Stomach smooth muscle (tissue), 2 donors: Measurements from ENCODE around the gene DPYSL5.
A peak's percentile ranks its signal among the peaks of the same experiment; 100 is the strongest.

ENCODE experiments used
- H3K27ac ChIP-seq: one replicate; pipeline ENCODE4 v1.7.0; 2013; ENCODE audit warnings: mild to moderate bottlenecking, low read length, inconsistent platforms
- H3K27me3 ChIP-seq, 2 donors: one replicate each; pipeline ENCODE4 v1.7.0; 2013; ENCODE audit warnings: low read length in 2 of 2; ENCODE audit not compliant: insufficient read depth in 2 of 2, control insufficient read depth in 1 of 2
- H3K36me3 ChIP-seq, 2 donors: one replicate each; pipeline ENCODE4 v1.7.0; 2013; ENCODE audit warnings: low read length in 2 of 2; ENCODE audit not compliant: control insufficient read depth in 2 of 2, insufficient read depth in 2 of 2
- H3K4me1 ChIP-seq: one replicate; pipeline ENCODE4 v1.7.0; 2013; ENCODE audit warnings: low read length; ENCODE audit not compliant: control insufficient read depth, insufficient read depth
- H3K4me3 ChIP-seq, 2 donors: one replicate each; pipeline ENCODE4 v1.7.0; 2013; ENCODE audit warnings: low read length in 2 of 2
- H3K9ac ChIP-seq, 2 donors: one replicate each; pipeline ENCODE4 v1.7.0; 2013; ENCODE audit warnings: low read length in 2 of 2, mild to moderate bottlenecking in 1 of 2
- H3K9me3 ChIP-seq, 2 donors: one replicate each; pipeline ENCODE4 v1.7.0; 2013; ENCODE audit warnings: low read length in 2 of 2; ENCODE audit not compliant: control insufficient read depth in 2 of 2
- donor health status: healthy.
- donor health status: Pancreatic carcinoma.

DPYSL5 gene

GRCh38 chr2:26846334-26847306 lies 1.3 kb upstream of the DPYSL5 start:
- Histone ChIP-seq H3K9me3 (no peaks in the 10 kb centered on the region), H3K4me3 (peak overlapping the region in 1 of 2 donors; percentile 15), H3K36me3 (no peaks in the 10 kb centered on the region), H3K27ac (no peak overlapping the region), H3K27me3 (peaks cover 52 to 64% of the 10 kb centered on the region in 2 donors), H3K9ac (no peak overlapping the region), H3K4me1 (peaks cover 38% of the 10 kb centered on the region)

- Histone ChIP-seq H3K36me3 (no peaks in the 10 kb centered on the region), H3K4me1 (peaks cover 38% of the 10 kb centered on the region), H3K9me3 (no peaks in the 10 kb centered on the region), H3K27ac (no peak overlapping the region), H3K27me3 (peaks cover 52 to 70% of the 10 kb centered on the region in 2 donors), H3K4me3 (peak overlapping the region in 1 of 2 donors; percentile 65), H3K9ac (no peak overlapping the region)
Observed at GRCh38 chr2:26847307-26847654, 651 bp upstream of the DPYSL5 start.

GRCh38 chr2:26848336-26849055 lies 564 bp downstream of the DPYSL5 start:
- Histone ChIP-seq H3K27ac (no peak overlapping the region), H3K4me1 (peaks cover 38% of the 10 kb centered on the region), H3K36me3 (no peaks in the 10 kb centered on the region), H3K4me3 (peak overlapping the region; percentile 15 to 65), H3K9me3 (no peaks in the 10 kb centered on the region), H3K9ac (no peak overlapping the region), H3K27me3 (peaks cover 52 to 78% of the 10 kb centered on the region in 2 donors)

GRCh38 chr2:26849056-26849999 lies 1.4 kb downstream of the DPYSL5 start:
- Histone ChIP-seq H3K9ac (no peak overlapping the region), H3K9me3 (no peaks in the 10 kb centered on the region), H3K27ac (no peak overlapping the region), H3K27me3 (peaks cover 52 to 79% of the 10 kb centered on the region in 2 donors), H3K4me1 (peaks cover 38% of the 10 kb centered on the region), H3K4me3 (peak overlapping the region in 1 of 2 donors; percentile 65), H3K36me3 (no peaks in the 10 kb centered on the region)

GRCh38 chr2:26850000-26850431 lies 2.1 kb downstream of the DPYSL5 start:
- Histone ChIP-seq H3K36me3 (no peaks in the 10 kb centered on the region), H3K4me3 (peak overlapping the region in 1 of 2 donors; percentile 35), H3K27me3 (peaks cover 51 to 76% of the 10 kb centered on the region in 2 donors), H3K9ac (no peak overlapping the region), H3K4me1 (peaks cover 38% of the 10 kb centered on the region), H3K9me3 (no peaks in the 10 kb centered on the region), H3K27ac (no peak overlapping the region)

GRCh38 chr2:26850505-26850904 lies 2.6 kb downstream of the DPYSL5 start:
- peaks cover 38% of the 10 kb centered on the region for H3K4me1 ChIP-seq
- no peaks in the 10 kb centered on the region for H3K9me3 ChIP-seq
- H3K27me3 ChIP-seq, result peaks cover 46 to 71% of the 10 kb centered on the region in 2 donors
- H3K4me3 ChIP-seq, result no peak overlapping the region
- H3K27ac ChIP-seq, result no peak overlapping the region
- H3K36me3 ChIP-seq, result no peaks in the 10 kb centered on the region
- no peak overlapping the region for H3K9ac ChIP-seq

- H3K9ac ChIP-seq, result no peak overlapping the region
Observed at GRCh38 chr2:26852405-26853306, 4.7 kb downstream of the DPYSL5 start.

GRCh38 chr2:26853751-26854150 lies 5.8 kb downstream of the DPYSL5 start:
- H3K27me3 ChIP-seq, result peaks cover 23 to 41% of the 10 kb centered on the region in 2 donors
- no peaks in the 10 kb centered on the region for H3K9me3 ChIP-seq
- H3K36me3 ChIP-seq, result no peaks in the 10 kb centered on the region
- H3K9ac ChIP-seq, result no peak overlapping the region
- H3K27ac ChIP-seq, result no peak overlapping the region
- peaks cover 14% of the 10 kb centered on the region for H3K4me1 ChIP-seq
- H3K4me3 ChIP-seq, result no peak overlapping the region

More at GRCh38 chr2:26852405-26853306, 4.7 kb downstream of the DPYSL5 start:
- Histone ChIP-seq H3K36me3 (no peaks in the 10 kb centered on the region), H3K4me1 (peaks cover 24% of the 10 kb centered on the region), H3K4me3 (no peak overlapping the region), H3K27ac (no peak overlapping the region), H3K27me3 (peaks cover 27 to 52% of the 10 kb centered on the region in 2 donors), H3K9me3 (no peaks in the 10 kb centered on the region)

- Histone ChIP-seq H3K27me3 (peaks cover 19 to 35% of the 10 kb centered on the region in 2 donors), H3K4me1 (peaks cover 8% of the 10 kb centered on the region), H3K9ac (no peak overlapping the region), H3K27ac (no peak overlapping the region), H3K9me3 (no peaks in the 10 kb centered on the region), H3K36me3 (no peaks in the 10 kb centered on the region), H3K4me3 (no peak overlapping the region)
Observed at GRCh38 chr2:26854283-26854827, 6.4 kb downstream of the DPYSL5 start.
